Measurements from ENCODE around the gene NCSTN. TPM values are rescaled to one million over a fixed set of nuclear protein-coding genes. Genes with fewer than 3 reads are reported as not detected.

Gene NCSTN
- total and polyA plus RNA-seq, 5 donors = 60.7 to 84.3 (median 69.3) TPM

GRCh38 chr1:160351629-160352028 lies 8.4 kb downstream of the NCSTN start:
- Histone ChIP-seq H3K27ac (ENCODE audit: low read length) (peak overlapping the region; percentile 89), H3K4me3 (ENCODE audit: low read length) (no peak overlapping the region), H3K27me3 (ENCODE audit: control insufficient read depth, insufficient read depth) (no peaks in the 10 kb centered on the region), H3K9me3 (ENCODE audit: control insufficient read depth, low read length) (no peaks in the 10 kb centered on the region), H3K4me1 (ENCODE audit: control insufficient read depth, insufficient read depth, low read length) (no peaks in the 10 kb centered on the region)
- ATAC-seq (peak; percentile 58 to 67), DNase-seq (peak in 1 of 3 donors; percentile 65)
- intact Hi-C loops (cut with DNase I) = no loop called here
- 64% methylated on average over 4 of the region's 4 CpGs for WGBS

- Histone ChIP-seq H3K4me1 (ENCODE audit: control insufficient read depth, insufficient read depth, low read length) (no peaks in the 10 kb centered on the region), H3K27ac (ENCODE audit: low read length) (no peak overlapping the region), H3K27me3 (ENCODE audit: control insufficient read depth, insufficient read depth) (no peaks in the 10 kb centered on the region), H3K4me3 (ENCODE audit: low read length) (no peak overlapping the region), H3K9me3 (ENCODE audit: control insufficient read depth, low read length) (no peaks in the 10 kb centered on the region)
- DNase-seq (no peak), ATAC-seq (no peak)
- WGBS = 90% methylated on average over 8 of the region's 8 CpGs
- intact Hi-C loops (cut with DNase I) = no loop called here
Observed at GRCh38 chr1:160352555-160352954, 9.4 kb downstream of the NCSTN start.

GRCh38 chr1:160353223-160353622 lies 10.0 kb downstream of the NCSTN start:
- 96% methylated on average over 2 of the region's 2 CpGs for WGBS
- intact Hi-C loops (cut with DNase I) = no loop called here
- Histone ChIP-seq H3K27ac (ENCODE audit: low read length) (no peak overlapping the region), H3K4me1 (ENCODE audit: control insufficient read depth, insufficient read depth, low read length) (no peaks in the 10 kb centered on the region), H3K9me3 (ENCODE audit: control insufficient read depth, low read length) (no peaks in the 10 kb centered on the region), H3K4me3 (ENCODE audit: low read length) (no peak overlapping the region), H3K27me3 (ENCODE audit: control insufficient read depth, insufficient read depth) (no peaks in the 10 kb centered on the region)
- DNase-seq (no peak), ATAC-seq (no peak)

GRCh38 chr1:160354388-160354985 lies 11.3 kb downstream of the NCSTN start:
- Histone ChIP-seq H3K4me3 (ENCODE audit: low read length) (no peak overlapping the region), H3K4me1 (ENCODE audit: control insufficient read depth, insufficient read depth, low read length) (no peaks in the 10 kb centered on the region), H3K27me3 (ENCODE audit: control insufficient read depth, insufficient read depth) (no peaks in the 10 kb centered on the region), H3K27ac (ENCODE audit: low read length) (no peak overlapping the region), H3K9me3 (ENCODE audit: control insufficient read depth, low read length) (no peaks in the 10 kb centered on the region)
- no peak for ATAC-seq
- intact Hi-C loops (cut with DNase I) = no loop called here
- no peak for DNase-seq
- WGBS = 77% methylated on average over 5 of the region's 5 CpGs

GRCh38 chr1:160357286-160358002 lies 14.3 kb downstream of the NCSTN start:
- Histone ChIP-seq H3K4me3 (ENCODE audit: low read length) (no peak overlapping the region), H3K27me3 (ENCODE audit: control insufficient read depth, insufficient read depth) (no peaks in the 10 kb centered on the region), H3K9me3 (ENCODE audit: control insufficient read depth, low read length) (no peaks in the 10 kb centered on the region), H3K4me1 (ENCODE audit: control insufficient read depth, insufficient read depth, low read length) (no peaks in the 10 kb centered on the region), H3K27ac (ENCODE audit: low read length) (no peak overlapping the region)
- WGBS = 84% methylated on average over 7 of the region's 7 CpGs
- DNase-seq (no peak), ATAC-seq (no peak)
- intact Hi-C loops (cut with DNase I) = no loop called here

- 74% methylated on average over 4 of the region's 4 CpGs for WGBS
- Histone ChIP-seq H3K4me3 (ENCODE audit: low read length) (no peak overlapping the region), H3K4me1 (ENCODE audit: control insufficient read depth, insufficient read depth, low read length) (no peaks in the 10 kb centered on the region), H3K27ac (ENCODE audit: low read length) (no peak overlapping the region), H3K9me3 (ENCODE audit: control insufficient read depth, low read length) (no peaks in the 10 kb centered on the region), H3K27me3 (ENCODE audit: control insufficient read depth, insufficient read depth) (no peaks in the 10 kb centered on the region)
- DNase-seq (no peak), ATAC-seq (no peak)
- intact Hi-C loops (cut with DNase I) = no loop called here
Observed at GRCh38 chr1:160358073-160358472, 14.9 kb downstream of the NCSTN start.

- no peak for ATAC-seq
- no peak for DNase-seq
- H3K4me1 ChIP-seq (ENCODE audit: control insufficient read depth, insufficient read depth, low read length) = no peaks in the 10 kb centered on the region
- no peak overlapping the region for H3K27ac ChIP-seq (ENCODE audit: low read length)
- H3K4me3 ChIP-seq (ENCODE audit: low read length) = no peak overlapping the region
- H3K27me3 ChIP-seq (ENCODE audit: control insufficient read depth, insufficient read depth) = no peaks in the 10 kb centered on the region
- intact Hi-C loops (cut with DNase I) = no loop called here
- WGBS = 81% methylated on average over 9 of the region's 9 CpGs
- no peaks in the 10 kb centered on the region for H3K9me3 ChIP-seq (ENCODE audit: control insufficient read depth, low read length)
Observed at GRCh38 chr1:160359559-160360226, 16.5 kb downstream of the NCSTN start.

GRCh38 chr1:160360227-160360695 lies 17.1 kb downstream of the NCSTN start:
- H3K9me3 ChIP-seq (ENCODE audit: control insufficient read depth, low read length) = no peaks in the 10 kb centered on the region
- DNase-seq (no peak), ATAC-seq (peak in 1 of 2 donors; percentile 33)
- 74% methylated on average over 8 of the region's 8 CpGs for WGBS
- H3K27me3 ChIP-seq (ENCODE audit: control insufficient read depth, insufficient read depth) = no peaks in the 10 kb centered on the region
- H3K4me1 ChIP-seq (ENCODE audit: control insufficient read depth, insufficient read depth, low read length) = no peaks in the 10 kb centered on the region
- H3K4me3 ChIP-seq (ENCODE audit: low read length) = no peak overlapping the region
- intact Hi-C loops (cut with DNase I) = no loop called here
- no peak overlapping the region for H3K27ac ChIP-seq (ENCODE audit: low read length)

GRCh38 chr1:160361199-160361598 lies 18.0 kb downstream of the NCSTN start:
- DNase-seq (no peak), ATAC-seq (no peak)
- Histone ChIP-seq H3K9me3 (ENCODE audit: control insufficient read depth, low read length) (no peaks in the 10 kb centered on the region), H3K27me3 (ENCODE audit: control insufficient read depth, insufficient read depth) (no peaks in the 10 kb centered on the region), H3K4me3 (ENCODE audit: low read length) (no peak overlapping the region), H3K4me1 (ENCODE audit: control insufficient read depth, insufficient read depth, low read length) (no peaks in the 10 kb centered on the region), H3K27ac (ENCODE audit: low read length) (no peak overlapping the region)
- intact Hi-C loops (cut with DNase I) = no loop called here
- WGBS = 64% methylated on average over 2 of the region's 2 CpGs

GRCh38 chr1:160361814-160362167 lies 18.6 kb downstream of the NCSTN start:
- Histone ChIP-seq H3K27me3 (ENCODE audit: control insufficient read depth, insufficient read depth) (no peaks in the 10 kb centered on the region), H3K9me3 (ENCODE audit: control insufficient read depth, low read length) (no peaks in the 10 kb centered on the region), H3K4me1 (ENCODE audit: control insufficient read depth, insufficient read depth, low read length) (no peaks in the 10 kb centered on the region), H3K4me3 (ENCODE audit: low read length) (no peak overlapping the region), H3K27ac (ENCODE audit: low read length) (no peak overlapping the region)
- no peak for DNase-seq
- WGBS = 74% methylated on average over 4 of the region's 4 CpGs
- intact Hi-C loops (cut with DNase I) = no loop called here
- ATAC-seq = no peak

GRCh38 chr1:160362168-160362957 lies 19.2 kb downstream of the NCSTN start:
- ATAC-seq = peak in 1 of 2 donors; percentile 14
- Histone ChIP-seq H3K27ac (ENCODE audit: low read length) (no peak overlapping the region), H3K9me3 (ENCODE audit: control insufficient read depth, low read length) (no peaks in the 10 kb centered on the region), H3K4me3 (ENCODE audit: low read length) (no peak overlapping the region), H3K4me1 (ENCODE audit: control insufficient read depth, insufficient read depth, low read length) (no peaks in the 10 kb centered on the region), H3K27me3 (ENCODE audit: control insufficient read depth, insufficient read depth) (no peaks in the 10 kb centered on the region)
- no peak for DNase-seq
- intact Hi-C loops (cut with DNase I) = no loop called here
- WGBS = 68% methylated on average over 9 of the region's 9 CpGs
